ENCODE results near the gene FILIP1L.

The FILIP1L gene

GRCh38 chr3:99966662-99967416 is 147.5 kb downstream of the FILIP1L start:
- no peak for DNase-seq

- no peak for DNase-seq
These were observed 148.5 kb downstream of the FILIP1L start for GRCh38 chr3:99965681-99966408.

- DNase-seq, result no peak
These were observed 149.2 kb downstream of the FILIP1L start for GRCh38 chr3:99965077-99965476.

GRCh38 chr3:99962703-99963102 is 151.6 kb downstream of the FILIP1L start:
- DNase-seq, result no peak

- no peak for DNase-seq
These were observed 152.4 kb downstream of the FILIP1L start for GRCh38 chr3:99961756-99962515.

GRCh38 chr3:99960941-99961340 is 153.4 kb downstream of the FILIP1L start:
- DNase-seq, result no peak

GRCh38 chr3:99960123-99960878 is 154.0 kb downstream of the FILIP1L start:
- DNase-seq, result no peak

- DNase-seq, result no peak
These were observed 155.9 kb downstream of the FILIP1L start for GRCh38 chr3:99958222-99958912.

GRCh38 chr3:99957151-99957796 is 157.0 kb downstream of the FILIP1L start:
- DNase-seq, result no peak

GRCh38 chr3:99955773-99956562 is 158.3 kb downstream of the FILIP1L start:
- DNase-seq, result no peak

- DNase-seq, result no peak
These were observed 159.2 kb downstream of the FILIP1L start for GRCh38 chr3:99954914-99955644.

GRCh38 chr3:99953596-99953995 is 160.7 kb downstream of the FILIP1L start:
- DNase-seq, result no peak

- no peak for DNase-seq
These were observed 162.0 kb downstream of the FILIP1L start for GRCh38 chr3:99952306-99952705.

GRCh38 chr3:99951701-99952100 is 162.6 kb downstream of the FILIP1L start:
- DNase-seq, result no peak

GRCh38 chr3:99950921-99951320 is 163.4 kb downstream of the FILIP1L start:
- no peak for DNase-seq

- no peak for DNase-seq
These were observed 164.2 kb downstream of the FILIP1L start for GRCh38 chr3:99949956-99950670.

GRCh38 chr3:99948467-99949089 is 165.7 kb downstream of the FILIP1L start:
- DNase-seq, result no peak

- no peak for DNase-seq
These were observed 166.9 kb downstream of the FILIP1L start for GRCh38 chr3:99947356-99947755.

Data from NCI-H1694 (cell line).